GM19397 (cell line): ENCODE data around the gene MAK.
"Not testable (repeated sequence)": the region's sequence is repeated elsewhere in the genome, so short reads cannot be mapped to it uniquely, and the experiment has no call there.

Source experiments
- ATAC-seq: cut with Tn5 transposase; IDR thresholded peaks from one replicate; pipeline ENCODE4 v1.9.1; 2021; ENCODE audit warnings: mild to moderate bottlenecking, moderate library complexity; ENCODE audit not compliant: unreplicated experiment

MAK gene

DNA sequence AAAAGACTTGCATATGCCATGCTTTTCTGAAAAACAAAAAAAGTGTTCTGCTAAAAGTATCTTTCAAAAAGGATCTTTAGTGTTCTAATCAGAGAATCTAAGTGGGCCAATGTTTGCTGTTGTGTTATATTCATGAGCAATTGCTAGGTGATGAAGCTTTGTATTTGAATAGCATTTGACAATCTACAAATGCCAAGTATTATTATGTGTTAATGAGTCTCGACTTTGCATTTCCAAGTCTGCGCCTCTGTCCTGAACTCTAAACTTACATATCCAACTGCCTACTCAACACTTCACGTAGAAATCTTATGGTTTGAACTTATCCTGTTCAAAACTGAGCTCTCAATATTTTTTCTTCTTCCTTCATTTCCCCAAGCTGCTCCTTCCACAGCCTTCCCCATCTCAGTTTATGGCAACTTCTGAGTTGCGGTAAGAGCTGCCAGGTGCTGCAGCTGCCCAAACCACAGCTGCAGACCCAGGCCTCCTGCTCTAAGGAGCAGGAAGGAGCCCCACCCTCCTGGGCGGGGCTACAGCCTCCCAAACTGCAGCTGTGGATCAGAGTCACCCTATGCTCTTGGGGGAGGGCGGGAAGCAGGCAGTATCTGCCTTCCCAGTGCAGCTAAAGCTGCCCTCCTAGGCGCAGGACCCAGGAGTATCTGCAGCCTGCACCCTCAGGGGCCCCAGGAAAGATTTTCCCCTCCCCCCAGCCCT, 16.7 kb upstream of the MAK start:
- ATAC-seq: no peak

DNA sequence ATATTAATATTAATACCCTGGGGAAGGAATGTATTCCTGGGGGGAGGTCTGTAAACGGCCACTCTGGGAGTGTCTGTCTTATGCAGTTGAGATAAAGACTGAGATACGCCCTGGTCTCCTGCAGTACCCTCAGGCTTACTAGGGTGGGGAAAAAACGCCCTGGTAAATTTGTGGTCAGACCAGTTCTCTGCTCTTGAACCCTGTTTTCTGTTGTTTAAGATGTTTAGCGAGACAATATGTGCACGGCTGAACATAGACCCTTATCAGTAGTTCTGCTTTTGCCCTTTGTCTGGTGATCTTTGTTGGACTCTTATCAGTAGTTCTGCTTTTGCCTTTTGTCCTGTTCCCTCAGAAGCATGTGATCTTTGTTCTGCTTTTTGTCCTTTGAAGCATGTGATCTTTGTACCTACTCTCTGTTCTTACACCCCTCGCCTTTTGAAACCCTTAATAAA, 15.5 kb upstream of the MAK start:
- ATAC-seq: not testable (repeated sequence)

DNA sequence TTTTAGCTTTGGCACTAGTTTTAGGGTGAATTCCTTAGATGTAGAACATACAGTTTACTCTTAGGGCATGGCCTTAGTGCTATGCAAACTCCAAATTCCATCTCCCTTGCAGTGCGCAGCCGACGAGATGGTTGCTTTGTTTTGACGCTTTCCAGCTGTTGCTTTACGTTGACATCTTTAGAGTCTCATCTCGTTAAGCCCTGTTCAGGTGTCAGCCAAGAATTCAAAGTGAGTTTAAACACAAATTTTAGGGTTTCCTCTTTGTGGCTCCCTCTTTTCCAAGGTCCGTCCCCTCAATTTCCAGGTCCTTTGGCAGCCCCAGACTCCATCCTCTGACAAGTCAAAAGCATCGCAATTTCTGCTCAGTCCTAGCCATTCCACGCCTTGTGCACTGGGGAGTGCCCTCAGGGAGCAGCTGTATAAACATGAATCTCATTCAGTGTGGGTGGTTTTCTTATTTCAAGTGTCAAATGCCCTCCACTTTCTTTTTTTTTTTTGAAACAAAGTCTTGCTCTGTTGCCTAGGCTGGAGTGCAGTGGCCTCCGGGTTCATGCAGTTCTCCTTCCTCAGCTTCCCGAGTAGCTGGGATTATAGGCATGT, 14.1 kb upstream of the MAK start:
- no peak for ATAC-seq

GRCh38 chr6:10850728-10851127, 12.4 kb upstream of the MAK start:
- ATAC-seq: no peak

- no peak for ATAC-seq
Observed at GRCh38 chr6:10849901-10850300, 11.6 kb upstream of the MAK start.

DNA sequence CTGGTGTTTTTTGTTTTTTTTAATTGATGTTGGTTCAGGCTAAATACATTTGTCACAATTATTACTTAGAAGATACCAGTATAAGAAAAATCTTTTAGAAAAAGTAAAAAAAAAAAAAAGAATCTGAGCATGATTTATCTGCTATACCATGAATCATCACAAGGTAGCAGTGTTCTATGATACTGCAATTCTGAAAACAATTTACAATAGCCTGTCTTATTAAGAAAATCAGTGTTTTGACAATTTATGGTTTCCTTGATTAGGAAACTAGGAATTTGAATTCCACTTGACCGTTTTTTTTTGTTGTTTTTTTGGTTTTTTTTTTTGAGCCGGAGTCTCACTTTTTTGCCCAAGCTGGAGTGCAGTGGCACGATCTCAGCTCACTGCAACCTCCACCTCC, 9.3 kb upstream of the MAK start:
- ATAC-seq: no peak

- no peak for ATAC-seq
Observed at GRCh38 chr6:10843554-10843953, 5.2 kb upstream of the MAK start.

GRCh38 chr6:10838794-10839333, 525 bp upstream of the MAK start:
- ATAC-seq: peak; percentile 56

DNA sequence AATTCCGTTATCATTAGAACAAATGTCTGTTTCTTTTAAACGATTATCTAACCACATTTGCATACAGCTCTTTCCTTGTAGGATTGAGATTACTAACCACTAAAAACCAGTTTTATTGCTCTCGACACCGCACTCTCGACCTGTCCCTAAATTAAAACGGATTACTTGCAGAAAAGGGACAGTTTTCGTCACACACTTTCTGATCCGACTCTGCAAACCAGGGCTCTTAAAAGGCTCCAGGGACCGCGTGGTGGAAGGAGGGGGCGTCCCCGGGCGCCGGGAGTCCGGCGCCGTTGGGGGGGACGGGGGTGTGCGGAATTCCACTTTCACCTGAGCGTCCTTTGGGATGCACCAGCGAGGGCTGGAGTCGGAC, 731 bp downstream of the MAK start:
- ATAC-seq: no peak

GRCh38 chr6:10837009-10837621, 1.2 kb downstream of the MAK start:
- ATAC-seq: no peak

- no peak for ATAC-seq
Observed at GRCh38 chr6:10834823-10835222, 3.5 kb downstream of the MAK start.

DNA sequence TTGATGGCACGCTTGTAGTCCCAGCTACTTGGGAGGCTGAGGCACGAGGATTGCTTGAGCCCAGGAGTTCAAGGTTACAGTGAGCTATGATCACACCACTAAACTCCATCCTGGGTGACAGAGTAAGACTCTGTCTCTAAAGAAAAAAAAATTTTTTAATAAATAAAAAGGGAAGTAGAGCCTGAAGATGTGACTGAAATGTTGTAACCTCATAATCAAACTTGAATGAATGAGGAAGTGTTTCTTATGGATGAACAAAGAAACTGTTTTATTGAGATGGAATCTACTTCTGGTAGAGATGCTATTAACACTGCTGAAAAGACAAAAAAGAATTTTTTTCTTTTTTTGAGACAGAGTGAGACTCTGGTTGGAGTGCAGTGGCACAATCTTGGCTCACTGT, 6.7 kb downstream of the MAK start:
- no peak for ATAC-seq

DNA sequence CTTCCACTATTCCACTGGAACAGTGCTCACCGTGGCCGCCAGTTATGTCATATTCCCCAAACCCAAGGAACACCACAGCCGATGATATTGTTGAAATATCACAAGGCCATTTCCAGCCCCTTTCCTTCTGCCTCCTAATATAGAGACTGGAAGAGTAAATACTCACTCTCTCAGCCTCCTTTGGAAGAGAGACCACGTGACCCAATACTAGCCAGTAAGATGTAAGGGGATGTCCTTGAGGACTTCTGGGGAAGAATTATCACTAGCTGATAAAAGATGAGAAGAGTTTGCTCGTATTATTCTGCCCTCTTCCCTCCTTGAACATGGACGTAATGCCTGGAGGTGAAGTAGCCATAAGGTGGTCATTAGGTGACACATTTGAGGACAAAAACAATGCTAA, 13.5 kb downstream of the MAK start:
- no peak for ATAC-seq

- no peak for ATAC-seq
Observed at GRCh38 chr6:10824297-10824696, 14.0 kb downstream of the MAK start.

DNA sequence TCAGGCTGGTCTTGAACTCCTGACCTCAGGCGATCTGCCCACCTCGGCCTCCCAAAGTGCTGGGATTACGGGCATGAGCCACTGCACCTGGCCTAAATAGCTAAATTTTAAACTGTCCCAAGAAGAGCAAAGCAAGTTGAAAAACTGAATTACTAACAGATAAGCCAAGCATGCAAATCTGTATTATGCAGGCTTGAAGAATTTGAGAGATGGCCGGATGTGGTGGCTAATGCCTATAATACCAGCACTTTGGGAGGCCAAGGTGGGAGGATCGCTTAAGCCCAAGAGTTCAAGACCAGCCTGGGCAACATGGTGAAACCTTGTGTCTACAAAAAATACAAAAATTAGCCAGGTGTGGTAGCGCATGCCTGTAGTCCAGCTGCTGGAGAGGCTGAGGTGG, 24.2 kb downstream of the MAK start:
- ATAC-seq: not testable (repeated sequence)

- no peak for ATAC-seq
Observed at GRCh38 chr6:10809098-10809497, 29.2 kb downstream of the MAK start.

GRCh38 chr6:10808376-10808775, 30.0 kb downstream of the MAK start:
- ATAC-seq: no peak

GRCh38 chr6:10801224-10801848, 37.0 kb downstream of the MAK start:
- no peak for ATAC-seq

GRCh38 chr6:10800810-10801209, 37.5 kb downstream of the MAK start:
- ATAC-seq: no peak

- no peak for ATAC-seq
Observed at GRCh38 chr6:10794239-10794638, 44.1 kb downstream of the MAK start.

- ATAC-seq: no peak
Observed at GRCh38 chr6:10793695-10794094, 44.6 kb downstream of the MAK start.

GRCh38 chr6:10793035-10793434, 45.3 kb downstream of the MAK start:
- ATAC-seq: no peak
